GM19455 (cell line): Measurements from ENCODE around the gene AP3M1.
"Not testable (repeated sequence)": the region's sequence is repeated elsewhere in the genome, so short reads cannot be mapped to it uniquely, and the experiment has no call there.

ENCODE experiments used
- ATAC-seq: cut with Tn5 transposase; IDR thresholded peaks from one replicate; pipeline ENCODE4 v1.9.1; 2021; ENCODE audit not compliant: unreplicated experiment

AP3M1 gene

GRCh38 chr10:74164716-74165529, 14.3 kb upstream of the AP3M1 start:
- no peak for ATAC-seq

DNA sequence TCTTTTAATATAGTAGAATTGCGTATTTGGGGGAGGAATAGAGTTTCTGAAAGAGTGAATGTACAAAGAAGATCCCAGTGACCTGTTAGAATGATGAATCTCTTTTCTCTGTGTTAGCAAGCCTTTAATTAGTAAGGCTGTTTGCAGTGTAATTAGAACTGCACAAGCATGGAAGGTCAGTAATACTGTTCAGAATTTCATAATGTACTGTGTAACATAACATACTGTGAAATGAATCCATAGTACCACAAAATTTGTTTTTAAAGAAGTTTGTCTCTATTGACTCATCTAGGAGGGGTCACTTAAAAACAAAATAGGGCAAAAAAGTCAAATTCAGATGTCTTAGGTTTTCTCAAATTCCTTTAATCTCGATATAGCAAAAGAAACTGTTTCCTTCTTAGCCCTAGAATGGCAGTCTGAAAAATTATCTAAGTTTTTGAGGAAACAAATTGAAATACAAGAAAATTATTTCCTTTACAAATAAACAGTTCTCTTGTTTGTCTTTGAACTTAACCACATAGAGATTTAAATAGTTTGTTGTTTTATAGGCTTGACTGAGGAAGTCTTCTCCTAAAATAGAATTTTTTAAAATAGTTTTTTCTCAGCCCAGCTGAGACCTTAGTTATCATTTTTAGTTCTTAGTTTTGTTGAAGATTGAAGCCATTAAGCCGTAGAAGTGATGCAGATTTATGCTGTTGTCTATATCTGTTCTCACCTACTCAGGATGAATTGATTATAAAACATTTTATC, 12.9 kb upstream of the AP3M1 start:
- ATAC-seq, result no peak

GRCh38 chr10:74160013-74160412, 9.4 kb upstream of the AP3M1 start:
- ATAC-seq, result no peak

DNA sequence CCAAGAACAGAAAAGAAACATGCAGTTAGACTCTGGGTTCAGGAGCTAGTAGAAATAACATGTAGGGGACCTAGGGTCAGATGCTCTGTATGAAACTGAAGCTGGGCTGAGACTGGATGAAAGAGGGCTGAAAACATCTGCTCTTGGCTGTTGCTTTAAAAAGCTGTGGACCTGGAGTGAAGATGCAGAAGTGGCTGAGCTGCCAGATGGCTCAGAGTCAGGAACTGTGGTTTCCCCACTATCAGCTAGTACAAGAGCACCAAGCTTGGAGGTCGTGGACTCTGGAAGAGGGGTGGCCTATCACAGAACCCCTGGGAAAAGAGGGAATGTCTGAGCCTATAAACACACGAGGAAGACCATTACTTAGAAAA, 6.3 kb upstream of the AP3M1 start:
- no peak for ATAC-seq

- ATAC-seq, result no peak
Observed at GRCh38 chr10:74153676-74154075, 3.0 kb upstream of the AP3M1 start.

DNA sequence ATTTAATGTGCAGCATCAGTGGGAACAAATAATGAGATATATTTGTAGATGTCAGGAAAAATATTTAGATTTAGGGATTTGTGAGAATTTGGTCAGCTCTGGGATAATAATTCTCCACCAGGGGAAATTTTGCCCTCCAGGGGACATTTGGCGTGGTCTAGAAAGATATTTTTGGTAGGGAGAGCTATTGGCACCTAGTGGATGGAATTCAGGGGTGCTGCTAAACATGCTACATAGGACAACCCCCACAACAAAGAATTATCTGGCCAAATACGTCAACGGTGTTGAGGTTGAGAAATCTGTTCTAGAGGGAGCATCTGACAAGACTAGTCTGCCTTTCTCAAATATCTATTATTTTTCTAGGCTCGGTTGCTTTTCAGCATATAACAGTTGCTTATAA, 2.5 kb upstream of the AP3M1 start:
- no peak for ATAC-seq

DNA sequence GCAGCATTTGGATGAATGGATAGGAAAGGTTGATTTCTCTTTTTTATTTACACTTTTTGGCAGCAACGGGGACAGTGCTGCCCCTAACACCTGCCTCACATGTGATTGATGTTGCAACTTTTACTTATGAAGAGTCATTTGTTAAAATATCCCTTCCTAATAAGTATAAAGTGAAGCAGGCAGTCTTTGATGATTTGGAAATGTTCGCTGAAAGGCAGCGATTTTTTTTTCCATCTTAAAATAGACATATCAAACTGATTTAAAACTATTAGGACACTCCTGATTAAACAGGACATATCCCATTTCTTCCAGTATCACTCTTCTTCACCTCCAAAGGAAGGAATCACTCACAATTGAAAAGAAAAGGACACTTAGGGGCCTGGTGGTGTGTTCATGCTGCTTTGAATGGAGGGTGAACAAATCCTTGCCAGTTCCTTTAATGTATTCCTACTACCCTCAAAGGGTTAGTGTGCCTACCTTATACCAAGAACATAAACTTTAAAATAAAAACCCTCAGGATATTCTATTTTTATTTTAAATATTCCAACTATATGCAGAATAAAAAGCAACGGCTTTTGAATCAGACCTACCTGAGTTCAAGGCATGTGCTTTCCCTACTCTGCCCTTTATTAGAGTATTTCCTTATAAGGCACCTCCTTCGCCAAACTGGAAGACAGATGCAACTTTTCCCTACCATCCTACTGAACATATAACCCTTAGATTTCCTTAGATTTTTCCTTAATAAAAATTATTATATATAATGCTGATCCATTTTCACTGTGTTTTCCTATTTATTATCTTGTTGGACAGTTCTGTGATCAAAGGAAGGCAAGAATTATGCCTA, 1.5 kb upstream of the AP3M1 start:
- ATAC-seq, result no peak

GRCh38 chr10:74150990-74151878, 606 bp upstream of the AP3M1 start, which contains the start of gene ADK:
TSS of gene ADK (plus strand) at chr10:74151221. CDS start at chr10:74151279, 58 bp downstream.
- peak; percentile 81 for ATAC-seq

GRCh38 chr10:74146980-74147379, 3.6 kb downstream of the AP3M1 start:
- ATAC-seq, result not testable (repeated sequence)

GRCh38 chr10:74145133-74145532, 5.5 kb downstream of the AP3M1 start:
- no peak for ATAC-seq

GRCh38 chr10:74140553-74140952, 10.1 kb downstream of the AP3M1 start:
- no peak for ATAC-seq

- no peak for ATAC-seq
Observed at GRCh38 chr10:74139981-74140380, 10.6 kb downstream of the AP3M1 start.

- not testable (repeated sequence) for ATAC-seq
Observed at GRCh38 chr10:74138596-74138995, 12.0 kb downstream of the AP3M1 start.

- no peak for ATAC-seq
Observed at GRCh38 chr10:74137992-74138391, 12.6 kb downstream of the AP3M1 start.

- no peak for ATAC-seq
Observed at GRCh38 chr10:74135452-74135851, 15.2 kb downstream of the AP3M1 start.

GRCh38 chr10:74133923-74134820, 16.5 kb downstream of the AP3M1 start:
- ATAC-seq, result no peak

DNA sequence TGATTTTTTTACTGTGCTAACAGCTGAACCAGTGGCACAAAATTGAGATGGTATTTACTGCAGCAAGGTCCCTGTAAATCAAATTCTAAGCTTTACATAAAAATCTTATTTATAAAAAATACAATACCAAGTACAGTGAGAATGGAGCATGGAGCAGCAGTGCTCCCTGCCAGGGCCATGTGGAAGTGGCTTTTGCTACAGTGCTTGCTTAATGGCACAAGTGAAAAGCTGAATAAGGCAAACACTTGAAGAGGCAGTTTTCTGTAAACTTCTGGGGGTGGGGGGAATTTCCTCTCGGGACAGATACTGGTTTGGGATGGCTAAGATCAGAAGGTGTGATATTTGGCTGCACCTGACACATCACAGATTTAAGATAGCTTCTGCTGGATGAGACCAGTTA, 27.5 kb downstream of the AP3M1 start:
- ATAC-seq, result no peak

DNA sequence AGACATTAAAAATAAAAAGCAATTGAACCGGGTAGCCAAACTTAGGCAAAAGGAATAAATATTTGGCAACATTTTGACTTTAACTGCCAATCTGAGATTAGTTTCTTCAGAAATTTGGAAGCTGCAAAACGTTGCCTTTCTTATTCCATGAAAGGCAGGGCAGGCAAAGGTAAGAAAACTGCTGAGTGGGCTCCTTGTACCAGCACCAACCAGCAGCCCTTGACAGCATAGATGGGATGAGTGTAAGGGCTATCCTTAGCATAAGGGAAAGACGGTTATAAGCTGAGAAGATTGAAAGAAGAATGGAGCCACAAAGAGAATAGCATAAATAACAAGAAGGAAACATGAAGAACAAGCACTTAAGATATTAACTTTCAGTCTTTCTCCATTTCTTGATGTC, 28.6 kb downstream of the AP3M1 start:
- no peak for ATAC-seq

GRCh38 chr10:74121368-74121767, 29.3 kb downstream of the AP3M1 start:
- ATAC-seq, result no peak
